LHCN-M2 (cell line): ENCODE data around the gene PET100. TPM values are rescaled to one million over a fixed set of nuclear protein-coding genes. Genes with fewer than 3 reads are reported as not detected.
"Not testable (repeated sequence)": the region's sequence is repeated elsewhere in the genome, so short reads cannot be mapped to it uniquely, and the experiment has no call there.

Experiments
- DNase-seq: peaks from one replicate; pipeline ENCODE4 v3.0.0-alpha.2; 2012; ENCODE audit warnings: low read depth
- total RNA-seq: library from RNA; depleted of rRNA; stranded (reverse); fragments of >200 nt; gene quantifications from 2 replicates; pipeline ENCODE4 v1.2.3, GENCODE V29; 2014

The PET100 gene
- total RNA-seq, 1 experiment from 2014 or later: 13.1 TPM

DNA sequence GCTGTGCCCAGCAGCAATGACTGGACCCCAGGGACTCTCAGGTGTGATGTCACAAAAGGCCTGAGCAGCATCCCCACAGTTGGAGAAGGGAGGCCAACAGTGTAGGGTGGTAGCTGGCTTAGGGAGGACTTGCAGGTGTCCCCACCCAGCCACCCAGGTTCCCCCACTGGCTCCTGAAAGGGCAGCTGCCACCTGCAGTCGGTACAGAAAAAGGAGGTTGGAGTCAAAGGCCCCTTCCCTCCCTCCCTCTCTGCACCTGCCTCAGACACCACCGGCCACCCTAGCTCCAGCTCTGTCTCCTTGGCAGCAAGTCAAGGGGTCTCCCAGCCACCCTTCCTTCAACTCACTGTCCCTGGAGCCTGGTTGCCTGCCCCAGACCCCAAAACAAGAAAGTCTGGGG, 4.1 kb downstream of the PET100 start, which contains the start of gene PCP2:
Gene PCP2 (minus strand): TSS at position 22 of the 400 bp plus-strand sequence. CDS start 262 bp downstream, outside the sequence.
- DNase-seq: no peak

DNA sequence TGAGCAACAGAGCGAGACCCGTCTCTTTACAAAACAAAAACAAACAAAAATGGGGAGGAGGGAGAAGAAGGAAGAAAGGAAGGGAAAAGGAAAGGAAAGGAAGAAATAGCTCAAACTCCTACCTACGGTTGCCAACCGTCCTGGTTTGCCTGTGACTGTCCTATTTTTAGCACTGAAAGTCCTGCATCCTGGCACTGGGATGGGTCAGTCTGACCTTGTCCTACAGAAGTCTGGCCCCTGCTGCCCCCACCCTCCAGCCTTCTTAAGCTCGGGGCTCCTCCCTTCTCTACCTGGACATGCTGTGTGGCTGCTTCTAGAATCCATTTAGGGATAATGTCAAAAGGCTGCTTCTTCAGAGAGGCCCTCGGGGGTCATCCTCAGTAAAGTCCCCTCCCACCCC, 6.1 kb downstream of the PET100 start:
- DNase-seq: no peak

DNA sequence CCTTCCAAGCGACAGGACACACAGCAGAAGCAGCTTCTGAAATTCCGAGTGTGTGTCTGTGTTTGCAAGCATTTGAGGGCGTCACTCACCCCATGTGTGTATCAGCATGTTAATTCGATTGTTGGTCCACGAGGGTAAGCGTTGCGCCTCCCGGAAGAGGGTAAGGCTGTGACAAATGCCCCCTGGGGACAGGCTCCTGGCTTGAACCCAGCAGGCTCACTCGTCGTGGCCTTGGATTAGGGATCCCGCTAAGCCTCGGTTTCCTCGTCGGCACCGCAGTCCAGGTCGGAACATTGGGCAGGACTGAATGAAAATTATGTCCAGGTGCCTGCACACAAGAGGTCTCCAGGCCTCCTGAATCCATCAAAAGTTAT, 6.7 kb downstream of the PET100 start:
- DNase-seq: no peak

DNA sequence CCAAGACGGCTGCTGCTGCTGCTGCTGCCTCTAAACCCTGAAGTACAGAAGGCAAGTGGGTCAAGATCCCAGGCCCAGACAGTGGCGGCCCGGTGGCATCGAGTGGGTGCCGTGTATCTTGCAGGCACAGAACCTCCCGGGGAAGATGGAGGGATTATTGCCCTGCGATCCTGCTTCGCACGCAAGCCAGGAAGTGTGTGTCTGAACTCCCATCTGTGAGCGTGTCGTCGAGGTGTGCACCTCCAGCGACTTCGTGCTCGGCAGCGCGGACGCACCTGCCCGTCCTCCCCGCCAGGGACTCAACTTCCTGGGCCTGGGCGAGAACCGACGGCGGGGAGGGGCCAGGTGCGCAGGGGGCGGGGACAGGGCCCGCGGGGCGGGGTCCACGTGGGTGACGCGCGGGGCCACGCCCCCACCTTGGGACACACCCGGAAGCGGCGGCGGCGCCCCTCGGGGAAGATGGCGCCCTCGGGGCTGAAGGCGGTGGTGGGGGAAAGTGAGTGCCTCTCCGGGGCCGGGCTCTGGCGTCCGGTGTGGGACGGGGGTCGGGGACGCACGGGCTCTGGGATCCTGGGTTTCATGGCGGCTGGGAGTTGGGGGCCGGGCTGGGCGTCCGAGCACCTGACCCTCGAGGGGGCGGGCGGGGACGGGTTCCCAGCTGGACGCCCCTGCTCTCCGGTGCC, 7.2 kb downstream of the PET100 start, which contains the start of gene STXBP2:
Gene STXBP2 (plus strand): TSS at position 420 of the 683 bp plus-strand sequence. CDS start 40 bp downstream, at position 460.
- no peak for DNase-seq

DNA sequence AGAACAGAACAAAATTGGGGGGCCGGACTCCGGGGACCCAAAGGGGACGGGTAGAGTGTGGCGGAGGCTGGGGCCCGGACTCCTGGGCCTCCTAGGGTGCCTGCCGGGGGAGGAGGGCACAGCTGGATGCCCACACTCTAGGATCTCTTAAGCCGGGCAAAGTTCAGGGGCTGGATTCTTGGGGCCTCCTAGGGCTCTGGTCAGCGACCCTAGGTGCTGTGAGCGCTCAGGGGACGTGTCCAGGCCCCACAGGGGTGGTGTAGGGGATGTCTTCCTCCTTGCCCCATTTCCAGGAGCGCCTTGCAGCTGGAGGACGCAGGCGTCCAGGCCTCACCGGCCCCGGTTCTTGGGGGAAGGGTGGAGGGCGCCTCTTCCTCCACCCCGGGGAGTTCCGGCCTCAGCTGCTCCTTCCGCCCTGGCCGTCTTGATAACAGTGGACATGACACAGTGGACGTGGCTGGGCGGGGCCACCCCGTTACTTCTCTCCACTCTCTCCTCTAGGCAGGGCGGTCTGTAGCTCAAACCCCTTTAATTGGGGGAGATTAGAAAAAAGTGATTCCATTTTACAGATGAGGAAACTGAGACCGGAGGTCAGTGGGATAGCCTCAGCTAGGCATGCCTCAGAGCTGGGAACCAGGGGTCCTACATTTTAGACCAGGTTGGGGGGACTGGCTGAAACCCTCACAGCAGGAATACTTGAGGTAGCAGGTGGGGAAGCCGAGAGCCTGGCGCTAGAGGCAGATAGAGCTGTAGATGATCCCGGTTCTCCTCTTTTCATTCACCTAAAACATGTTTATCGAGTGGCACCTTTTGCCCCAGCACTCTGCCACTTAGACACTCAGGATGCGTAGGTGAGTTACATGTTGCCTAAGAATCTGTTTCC, 8.0 kb downstream of the PET100 start:
- DNase-seq: no peak

DNA sequence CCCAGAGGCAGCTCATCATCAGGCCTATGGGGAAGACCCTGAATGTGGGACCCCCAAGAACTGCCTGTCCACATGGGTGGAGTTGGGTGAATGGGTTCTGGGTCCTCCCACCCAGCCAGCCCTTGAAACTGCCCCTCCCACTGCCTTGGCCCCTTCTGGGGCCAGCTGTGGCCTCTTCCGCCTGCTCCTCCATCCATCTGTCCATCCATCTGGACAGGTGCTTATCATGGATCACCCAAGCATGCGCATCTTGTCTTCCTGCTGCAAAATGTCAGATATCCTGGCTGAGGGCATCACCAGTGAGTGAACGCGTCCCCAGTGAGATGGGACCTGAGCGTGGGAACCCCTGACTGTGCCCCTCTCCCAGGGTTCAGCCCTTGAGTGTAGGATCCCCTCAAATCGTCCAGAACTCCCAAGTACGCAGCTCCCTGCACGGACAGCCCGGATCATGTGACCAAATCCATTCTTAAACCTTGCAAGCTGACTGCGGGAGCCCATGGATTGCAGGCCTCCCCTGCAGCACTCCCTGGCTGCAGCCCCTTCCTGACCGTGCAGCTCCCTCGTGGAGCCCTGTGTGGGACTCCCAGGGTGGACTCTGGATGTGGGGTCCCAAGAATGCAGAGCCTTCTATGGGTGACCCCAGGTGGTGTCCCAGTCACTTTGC, 9.3 kb downstream of the PET100 start:
- no peak for DNase-seq

DNA sequence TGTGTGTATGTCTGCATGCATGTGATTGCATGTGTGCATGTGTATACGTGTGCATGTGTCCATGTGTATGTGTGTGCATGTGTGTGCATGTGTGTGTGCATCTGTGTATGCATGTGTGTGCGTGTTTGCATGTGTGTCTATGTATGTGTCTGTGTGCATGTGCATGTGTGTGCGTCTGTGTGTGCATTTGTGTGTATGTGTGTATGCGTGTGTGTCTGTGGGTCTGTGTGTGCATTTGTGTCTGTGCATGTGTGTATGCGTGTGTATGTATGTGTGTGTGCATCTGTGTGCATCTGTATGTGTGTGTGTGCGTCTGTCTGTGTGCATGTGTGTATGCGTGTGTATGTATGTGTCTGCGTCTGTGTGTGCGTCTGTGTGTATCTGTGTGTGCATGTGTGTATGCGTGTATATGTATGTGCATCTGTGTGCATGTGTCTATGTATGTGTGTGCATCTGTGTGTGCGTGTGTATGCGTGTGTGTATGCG, 10.3 kb downstream of the PET100 start:
- DNase-seq: no peak

DNA sequence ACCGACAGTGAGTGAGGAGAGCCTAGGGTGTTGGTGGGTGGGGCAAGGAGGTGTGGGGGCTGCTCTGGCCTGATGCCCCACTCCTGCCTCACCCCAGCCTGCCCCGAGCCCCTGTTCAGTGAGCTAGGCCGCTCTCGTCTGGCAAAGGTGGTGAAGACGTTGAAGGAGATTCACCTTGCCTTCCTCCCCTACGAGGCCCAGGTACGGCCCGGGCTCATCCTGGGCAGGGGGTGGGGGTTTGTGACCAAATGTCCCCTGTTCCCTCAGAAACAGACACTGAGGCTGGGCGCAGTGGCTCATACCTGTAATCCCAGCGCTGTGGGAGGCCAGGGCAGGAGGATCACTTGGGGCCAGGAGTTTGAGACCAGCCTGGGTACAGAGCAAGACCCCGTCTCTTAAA, 11.2 kb downstream of the PET100 start:
- no peak for DNase-seq

DNA sequence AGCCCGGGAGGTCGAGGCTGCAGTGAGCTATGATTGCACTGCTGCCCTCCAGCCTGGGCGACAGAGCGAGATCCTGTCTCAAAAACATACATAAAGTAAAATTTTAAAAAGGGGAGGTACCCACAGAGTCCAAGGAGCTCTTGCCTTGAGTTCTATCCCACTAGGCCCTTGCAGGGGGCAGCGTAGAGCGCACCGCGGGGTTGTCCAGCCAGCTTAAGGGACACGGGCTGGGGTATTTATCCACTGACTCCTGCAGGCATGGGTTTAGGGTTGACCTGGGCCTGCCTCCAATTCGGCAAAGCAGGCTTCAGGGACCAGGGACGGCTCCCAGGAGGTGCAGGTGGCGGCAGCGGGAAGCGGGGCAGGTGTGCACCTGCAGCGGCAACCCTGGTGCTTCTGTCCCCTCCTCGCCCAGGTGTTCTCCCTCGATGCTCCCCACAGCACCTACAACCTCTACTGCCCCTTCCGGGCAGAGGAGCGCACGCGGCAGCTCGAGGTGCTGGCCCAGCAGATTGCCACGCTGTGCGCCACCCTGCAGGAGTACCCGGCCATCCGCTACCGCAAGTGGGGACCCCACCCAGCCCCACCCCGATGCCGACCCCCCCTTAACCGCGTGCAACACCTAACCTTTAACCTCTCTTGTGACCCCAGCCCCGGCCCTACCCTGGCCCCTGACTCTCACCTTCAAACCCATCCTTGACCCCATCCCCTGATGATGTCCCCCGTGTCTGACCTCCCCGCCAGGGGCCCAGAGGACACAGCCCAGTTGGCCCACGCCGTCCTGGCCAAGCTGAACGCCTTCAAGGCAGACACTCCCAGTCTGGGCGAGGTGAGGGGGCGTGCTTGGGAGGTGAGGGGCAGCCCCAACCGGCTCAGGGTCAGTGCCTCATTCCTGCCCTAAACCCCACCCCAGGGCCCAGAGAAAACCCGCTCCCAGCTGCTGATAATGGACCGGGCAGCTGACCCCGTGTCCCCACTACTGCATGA, 12.0 kb downstream of the PET100 start:
- DNase-seq: no peak

DNA sequence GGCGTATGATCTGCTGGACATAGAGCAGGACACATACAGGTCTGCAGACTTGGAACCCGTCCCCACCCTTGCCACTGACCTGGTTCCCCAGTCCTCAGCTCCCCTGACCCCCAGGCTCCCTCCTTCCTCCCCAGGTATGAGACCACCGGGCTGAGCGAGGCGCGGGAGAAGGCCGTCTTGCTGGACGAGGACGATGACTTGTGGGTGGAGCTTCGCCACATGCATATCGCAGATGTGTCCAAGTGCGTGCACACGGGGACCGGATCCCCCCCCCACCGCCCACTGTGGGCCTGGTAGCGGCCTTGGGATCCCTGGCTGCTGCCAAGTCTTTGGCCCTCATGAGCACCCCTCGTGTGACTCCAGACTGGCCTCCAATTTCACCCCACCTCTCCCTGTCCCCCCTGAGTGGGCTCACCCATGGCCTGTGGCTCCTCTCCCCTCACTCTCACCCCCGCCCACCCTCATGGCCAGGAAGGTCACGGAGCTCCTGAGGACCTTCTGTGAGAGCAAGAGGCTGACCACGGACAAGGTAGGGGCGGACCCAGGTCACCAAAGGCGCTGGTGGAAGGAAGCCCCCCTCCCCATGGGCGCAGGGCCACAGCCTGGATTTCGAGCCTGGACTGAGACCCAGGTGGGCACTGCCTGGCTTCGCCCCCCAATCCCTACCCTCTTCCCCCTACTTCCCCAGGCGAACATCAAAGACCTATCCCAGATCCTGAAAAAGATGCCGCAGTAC, 12.9 kb downstream of the PET100 start:
- DNase-seq: no peak

DNA sequence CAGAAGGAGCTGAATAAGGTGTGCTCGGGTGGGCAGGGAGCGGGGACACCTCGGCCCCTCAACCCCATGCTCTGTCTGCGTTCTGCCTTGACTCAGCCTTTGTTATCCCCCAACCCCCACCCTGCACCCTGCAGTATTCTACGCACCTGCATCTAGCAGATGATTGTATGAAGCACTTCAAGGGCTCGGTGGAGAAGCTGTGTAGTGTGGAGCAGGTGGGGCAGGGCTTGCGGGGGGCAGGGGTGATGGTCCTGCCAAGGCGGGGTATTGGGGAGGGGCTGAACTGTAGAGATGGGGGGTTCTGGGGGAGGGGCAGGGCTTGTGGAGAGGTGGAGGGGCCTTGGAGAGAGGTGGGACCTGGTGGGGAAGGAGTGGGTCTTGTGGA, 13.4 kb downstream of the PET100 start:
- DNase-seq: no peak

DNA sequence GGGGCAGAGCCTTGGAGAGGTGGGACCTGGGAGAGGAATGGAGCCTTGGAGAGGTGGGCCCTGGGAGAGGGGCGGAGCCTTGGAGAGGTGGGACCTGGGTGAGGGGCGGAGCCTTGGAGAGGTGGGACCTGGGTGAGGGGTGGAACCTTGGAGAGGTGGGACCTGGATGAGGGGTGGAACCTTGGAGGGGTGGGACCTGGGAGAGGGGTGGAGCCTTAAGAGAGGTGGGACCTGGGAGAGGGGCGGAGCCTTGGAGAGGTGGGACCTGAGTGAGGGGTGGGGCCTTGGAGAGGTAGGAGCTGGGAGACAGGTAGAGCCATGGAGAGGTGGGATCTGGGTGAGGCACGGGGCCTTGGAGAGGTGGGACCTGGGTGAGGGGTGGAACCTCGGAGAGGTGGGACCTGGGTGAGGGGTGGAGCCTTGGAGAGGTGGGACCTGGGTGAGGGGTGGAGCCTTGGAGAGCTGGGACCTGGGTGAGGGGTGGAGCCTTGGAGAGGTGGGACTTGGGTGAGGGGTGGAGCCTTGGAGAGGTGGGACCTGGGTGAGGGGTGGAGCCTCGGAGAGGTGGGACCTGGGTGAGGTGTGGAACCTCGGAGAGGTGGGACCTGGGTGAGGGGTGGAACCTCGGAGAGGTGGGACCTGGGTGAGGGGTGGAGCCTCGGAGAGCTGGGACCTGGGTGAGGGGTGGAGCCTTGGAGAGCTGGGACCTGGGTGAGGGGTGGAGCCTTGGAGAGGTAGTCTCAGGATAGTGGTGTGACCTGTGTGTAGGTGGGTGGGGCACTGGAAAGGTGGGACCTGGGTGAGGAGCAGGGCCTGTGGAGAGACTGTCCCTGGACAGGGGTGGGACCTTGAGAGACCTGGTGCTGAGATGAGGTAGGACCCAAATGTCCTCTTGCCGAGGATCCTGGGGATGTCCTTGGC, 14.3 kb downstream of the PET100 start:
- not testable (repeated sequence) for DNase-seq

DNA sequence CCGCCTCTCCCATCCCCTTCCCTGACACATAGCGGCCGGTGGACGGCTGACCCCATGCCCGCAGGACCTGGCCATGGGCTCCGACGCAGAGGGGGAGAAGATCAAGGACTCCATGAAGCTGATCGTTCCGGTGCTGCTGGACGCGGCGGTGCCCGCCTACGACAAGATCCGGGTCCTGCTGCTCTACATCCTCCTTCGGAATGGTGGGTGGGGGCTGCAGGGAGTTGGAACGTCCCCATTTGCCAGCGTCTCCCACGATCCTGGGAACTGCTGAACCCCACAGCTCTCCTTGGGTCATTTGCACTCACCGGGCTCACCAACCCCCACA, 14.9 kb downstream of the PET100 start:
- DNase-seq: no peak

DNA sequence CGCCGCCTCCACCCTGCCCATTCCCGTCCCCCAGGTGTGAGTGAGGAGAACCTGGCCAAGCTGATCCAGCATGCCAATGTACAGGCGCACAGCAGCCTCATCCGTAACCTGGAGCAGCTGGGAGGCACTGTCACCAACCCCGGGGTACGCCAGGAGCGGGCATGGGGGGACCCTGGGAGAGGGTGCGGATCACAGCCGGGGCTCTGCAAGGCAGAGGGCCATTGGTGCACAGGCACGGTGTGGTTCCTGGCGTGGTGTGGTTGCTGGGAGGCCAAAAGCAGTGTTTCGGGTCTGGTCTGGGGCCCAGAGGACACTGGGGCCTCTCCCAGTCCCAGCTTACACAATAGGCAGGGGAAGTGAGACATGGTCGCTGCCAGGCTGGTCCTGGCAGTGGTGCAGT, 15.6 kb downstream of the PET100 start:
- DNase-seq: no peak

DNA sequence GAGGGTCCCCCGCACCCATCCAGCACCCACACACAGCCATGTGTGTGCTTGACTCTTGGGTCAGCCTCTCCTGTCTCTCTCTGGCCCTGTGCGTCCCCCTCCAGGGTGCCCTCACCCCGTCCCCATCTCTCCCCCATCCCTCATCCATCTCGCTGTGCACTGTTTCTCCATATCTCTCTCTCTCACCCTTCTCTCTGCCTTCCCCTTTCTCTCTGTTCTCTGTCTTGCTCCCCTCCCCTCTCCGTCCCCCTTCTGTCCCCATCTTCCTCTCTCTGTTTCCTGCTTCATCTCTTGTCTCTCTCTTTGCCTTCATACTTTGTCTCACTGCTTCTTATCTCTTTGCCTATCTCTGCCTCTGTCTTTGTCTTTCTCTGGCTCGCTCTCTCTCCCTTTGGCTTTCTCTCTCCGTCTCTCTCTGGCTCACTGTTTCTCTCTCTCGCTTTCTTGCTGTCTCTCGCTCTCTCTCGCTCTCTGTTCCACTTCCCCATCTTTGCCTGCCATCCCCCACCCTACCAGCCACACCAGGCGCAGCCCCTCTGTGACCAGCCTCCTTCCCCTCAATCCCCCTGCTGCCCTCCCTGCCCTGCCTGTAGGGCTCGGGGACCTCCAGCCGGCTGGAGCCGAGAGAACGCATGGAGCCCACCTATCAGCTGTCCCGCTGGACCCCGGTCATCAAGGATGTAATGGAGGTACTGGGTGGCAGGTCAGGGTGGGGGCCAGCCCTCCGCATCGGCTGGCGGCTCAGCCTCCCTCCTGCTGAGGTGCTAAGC, 16.2 kb downstream of the PET100 start:
- DNase-seq: no peak

DNA sequence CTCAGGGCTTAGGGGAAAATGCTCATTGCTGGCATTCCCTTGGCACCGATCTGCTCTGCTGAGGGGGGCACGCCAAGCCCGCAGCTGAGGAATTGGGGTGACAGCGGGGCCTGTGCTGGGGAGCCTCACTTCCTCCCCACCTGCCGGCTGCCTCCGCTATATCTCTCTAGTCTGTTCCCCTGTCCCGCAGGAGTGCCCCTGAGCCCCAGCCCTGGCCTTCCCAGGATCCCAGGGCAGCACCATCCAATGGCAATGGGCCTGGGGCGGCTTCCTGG, 16.8 kb downstream of the PET100 start:
- no peak for DNase-seq

DNA sequence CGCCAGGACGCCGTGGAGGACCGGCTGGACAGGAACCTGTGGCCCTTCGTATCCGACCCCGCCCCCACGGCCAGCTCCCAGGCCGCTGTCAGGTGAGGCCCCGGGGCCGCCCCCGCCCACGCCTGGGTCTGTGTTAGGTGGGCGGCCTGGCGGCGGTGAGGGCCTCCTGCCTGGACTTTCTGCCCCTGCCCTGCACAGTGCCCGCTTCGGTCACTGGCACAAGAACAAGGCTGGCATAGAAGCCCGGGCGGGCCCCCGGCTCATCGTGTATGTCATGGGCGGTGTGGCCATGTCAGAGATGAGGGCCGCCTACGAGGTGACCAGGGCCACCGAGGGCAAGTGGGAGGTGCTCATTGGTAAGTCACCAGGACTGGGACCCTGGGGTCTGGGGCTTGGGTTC, 17.6 kb downstream of the PET100 start:
- DNase-seq: no peak

DNA sequence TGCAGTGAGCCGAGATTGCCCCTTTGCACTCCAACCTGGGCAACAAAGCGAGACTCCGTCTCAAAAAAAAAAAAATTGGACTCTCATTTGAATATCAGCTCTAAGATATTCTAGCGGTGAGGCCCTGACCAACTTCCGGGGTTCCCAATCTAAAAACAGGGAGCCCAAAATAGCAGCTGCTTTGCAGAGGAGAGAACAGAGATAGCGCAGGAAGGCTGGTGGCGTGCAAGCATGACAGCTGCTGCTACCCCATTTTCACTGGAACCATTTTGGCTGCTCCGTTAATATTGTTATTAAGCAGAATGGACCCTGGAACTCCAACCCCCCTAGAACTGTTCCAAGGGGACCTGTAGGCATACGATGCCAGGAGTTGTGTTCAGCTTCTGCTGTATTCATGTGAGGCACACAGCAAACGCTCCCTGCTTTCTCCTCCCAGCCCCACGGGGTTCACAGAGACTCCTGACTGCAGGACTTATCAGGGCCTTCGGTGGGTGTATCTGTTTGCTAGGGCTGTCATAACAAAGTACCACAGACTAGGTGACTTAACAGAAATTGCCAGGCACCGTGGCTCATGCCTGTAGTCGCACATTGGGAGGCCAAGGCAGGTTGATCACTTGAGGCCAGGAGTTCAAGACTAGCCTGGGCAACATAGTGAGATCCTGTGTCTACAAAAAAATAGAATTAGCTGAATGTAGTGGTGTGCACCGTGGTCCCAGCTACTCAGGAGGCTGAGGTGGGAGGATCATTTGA, 18.8 kb downstream of the PET100 start:
- no peak for DNase-seq
